NCI-H1436 (cell line): ENCODE results near the gene TRMT112.

Experiments used
- DNase-seq: peaks from one replicate; lab custom pipeline; 2025; lab: John Stamatoyannopoulos, UW

The TRMT112 gene

DNA sequence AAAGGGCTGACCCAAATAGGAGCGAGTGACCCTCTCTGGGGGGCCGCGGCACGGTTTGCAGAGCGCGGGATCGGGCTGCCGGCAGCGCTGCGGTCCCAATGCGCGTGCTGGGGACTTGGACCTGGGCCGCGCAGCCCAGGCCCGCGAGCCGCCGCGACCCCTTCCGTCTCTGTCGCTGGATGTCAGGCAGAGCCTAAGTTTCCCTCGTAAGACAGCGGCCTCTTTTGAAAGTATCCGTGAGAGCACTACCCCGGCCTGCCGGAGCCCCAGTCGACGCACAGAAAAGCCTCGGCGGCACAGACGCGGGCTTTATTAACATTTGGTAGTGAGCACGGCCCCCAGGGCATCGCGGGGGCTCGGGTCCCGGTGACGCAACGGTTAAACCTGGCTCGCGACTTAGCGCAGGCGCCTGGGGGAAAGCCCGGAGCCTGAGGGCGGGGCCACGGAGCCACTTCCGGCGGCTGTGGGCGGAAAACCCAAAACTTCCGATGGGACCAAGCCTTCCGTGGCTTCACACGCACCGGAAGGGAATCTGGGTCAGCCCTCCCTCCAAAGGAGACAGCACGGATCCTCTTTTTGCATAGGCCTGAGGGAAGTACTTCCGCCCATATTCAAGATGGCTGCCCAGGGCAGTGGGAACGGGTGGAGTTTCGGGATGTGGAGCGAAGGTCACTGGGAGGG is 47.7 kb downstream of the TRMT112 start:
- peak; percentile 99 for DNase-seq

DNA sequence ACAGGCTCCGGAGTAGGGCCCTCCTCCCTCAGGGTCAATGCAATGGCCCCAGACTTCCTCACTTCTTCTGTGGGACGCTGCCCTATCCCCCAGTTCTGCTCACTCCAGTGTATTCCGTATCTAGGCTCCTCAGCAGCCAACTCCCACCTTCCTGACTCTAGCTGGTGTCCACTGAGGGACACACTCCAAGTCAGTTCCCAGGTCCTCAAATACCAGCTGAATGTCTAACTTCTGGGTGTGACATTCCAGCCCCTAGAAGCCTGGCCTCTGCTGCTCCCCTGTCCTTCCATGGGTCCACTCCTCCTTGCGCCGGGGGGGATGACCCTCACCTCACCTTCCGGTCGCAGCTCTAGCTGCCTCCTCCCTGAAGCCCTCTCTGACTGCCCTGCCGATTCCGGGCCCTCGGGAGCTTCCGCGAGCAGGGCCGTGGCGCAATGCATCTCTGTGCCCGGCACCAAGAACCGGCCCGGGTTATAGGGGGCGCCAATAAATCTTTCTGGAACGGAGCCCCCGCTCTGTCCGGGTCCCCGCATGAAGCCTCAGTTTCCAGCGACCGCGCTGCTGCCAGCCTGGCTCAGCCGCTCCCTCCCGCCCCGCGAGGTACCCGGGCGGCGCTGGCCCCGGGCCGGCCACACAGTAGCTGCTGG is 48.3 kb downstream of the TRMT112 start:
- no peak for DNase-seq

DNA sequence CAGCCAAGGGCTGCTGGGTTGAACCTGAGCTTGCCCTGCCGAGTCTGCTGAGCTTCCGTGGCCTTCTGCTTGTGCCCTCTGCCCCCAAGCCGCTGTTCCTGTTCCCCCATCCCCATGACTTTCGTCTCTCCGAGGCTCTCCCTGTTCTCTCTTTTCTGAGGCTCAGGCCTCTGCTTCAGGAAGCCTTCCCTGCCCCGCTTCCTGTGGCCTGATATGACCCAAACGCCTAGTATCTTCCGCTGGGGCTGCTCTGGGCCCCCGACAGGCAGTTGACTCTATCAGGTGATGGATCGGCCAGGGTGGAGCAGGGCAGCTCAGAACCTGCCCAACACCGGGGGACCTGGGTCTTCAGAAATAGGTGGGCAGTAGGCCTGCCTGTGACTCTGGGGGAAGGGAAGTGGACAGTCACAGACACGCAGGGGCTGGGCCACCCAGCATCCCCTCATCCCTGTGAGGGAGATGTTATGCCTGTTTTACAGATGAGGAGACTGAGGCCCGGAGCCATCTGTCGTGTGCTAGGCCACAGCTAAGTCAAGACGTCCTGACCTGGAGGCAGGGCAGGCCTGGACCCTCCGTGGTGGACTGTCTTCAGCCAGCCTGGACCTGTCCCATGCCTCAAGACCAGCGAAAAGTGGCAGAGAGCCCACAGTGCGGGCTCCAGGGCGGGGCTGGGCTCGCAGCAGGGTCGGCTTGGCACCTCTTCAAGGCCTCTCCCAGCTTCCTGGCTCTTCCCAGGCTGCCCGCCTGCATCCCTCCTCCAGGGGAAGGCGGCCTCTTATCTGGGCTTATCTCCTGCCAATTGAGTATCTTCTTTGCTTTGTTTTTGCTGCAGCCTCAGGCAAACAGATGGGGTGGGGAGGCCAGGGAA is 49.1 kb downstream of the TRMT112 start:
- DNase-seq, result no peak

DNA sequence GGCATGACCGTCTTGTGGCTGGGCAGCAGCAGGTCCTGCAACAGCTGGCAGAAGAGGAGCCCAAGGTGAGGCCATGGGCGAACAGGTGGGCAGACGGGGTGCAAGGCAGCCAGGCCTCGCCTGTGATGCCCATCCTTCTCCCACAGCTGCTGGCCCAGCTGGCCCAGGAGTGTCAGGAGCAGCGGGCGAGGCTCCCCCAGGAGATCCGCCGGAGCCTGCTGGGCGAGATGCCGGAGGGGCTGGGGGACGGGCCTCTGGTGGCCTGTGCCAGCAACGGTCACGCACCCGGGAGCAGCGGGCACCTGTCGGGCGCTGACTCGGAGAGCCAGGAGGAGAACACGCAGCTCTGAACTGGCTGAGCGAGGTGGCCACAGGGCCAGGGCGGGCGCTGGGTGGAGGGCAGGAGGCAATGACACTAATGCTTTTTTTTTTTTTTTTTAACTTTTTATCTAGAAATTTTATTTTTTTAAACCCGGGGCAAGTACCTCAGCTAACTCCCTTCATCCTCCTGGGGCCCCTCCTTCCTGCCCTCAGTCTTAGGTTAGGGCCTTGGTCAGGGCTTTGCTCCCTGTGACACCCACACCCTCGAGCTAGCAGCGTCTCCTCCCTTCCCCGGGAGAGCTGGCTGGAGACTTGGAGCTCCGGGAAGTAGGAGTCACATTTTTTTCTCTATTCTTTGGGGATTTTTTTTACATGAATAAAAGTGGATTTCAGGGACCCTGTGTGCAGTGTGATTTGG is 50.0 kb downstream of the TRMT112 start:
- no peak for DNase-seq
